GM12874 (cell line): ENCODE data around the gene SLC27A1.

ENCODE experiments used
- CTCF ChIP-seq: IDR thresholded peaks from 2 replicates; pipeline ENCODE4 v1.5.1; 2011; ENCODE audit warnings: low read depth, mild to moderate bottlenecking, control low read depth, low read length, moderate library complexity; ENCODE audit not compliant: insufficient read depth

The SLC27A1 gene

GRCh38 chr19:17525141-17525540 is 54.8 kb downstream of the SLC27A1 start:
- TF ChIP-seq CTCF = no peak

- no peak for TF ChIP-seq CTCF
Observed at GRCh38 chr19:17526922-17527321, 56.6 kb downstream of the SLC27A1 start.

- TF ChIP-seq CTCF = no peak
Observed at GRCh38 chr19:17527326-17527725, 57.0 kb downstream of the SLC27A1 start.

- TF ChIP-seq CTCF = no peak
Observed at GRCh38 chr19:17528610-17529009, 58.3 kb downstream of the SLC27A1 start.

GRCh38 chr19:17529239-17530158 is 59.2 kb downstream of the SLC27A1 start:
- no peak for TF ChIP-seq CTCF

GRCh38 chr19:17530586-17530985 is 60.3 kb downstream of the SLC27A1 start:
- no peak for TF ChIP-seq CTCF

- no peak for TF ChIP-seq CTCF
Observed at GRCh38 chr19:17532116-17532515, 61.8 kb downstream of the SLC27A1 start.
